HG03280 (cell line): ENCODE measurements around the gene CCR3.
"Not testable (repeated sequence)": the region's sequence is repeated elsewhere in the genome, so short reads cannot be mapped to it uniquely, and the experiment has no call there.

Experiments used
- ATAC-seq: cut with Tn5 transposase; IDR thresholded peaks from one replicate; pipeline ENCODE4 v1.9.1; 2021; ENCODE audit warnings: mild to moderate bottlenecking, moderate library complexity; ENCODE audit not compliant: unreplicated experiment

Gene CCR3

DNA sequence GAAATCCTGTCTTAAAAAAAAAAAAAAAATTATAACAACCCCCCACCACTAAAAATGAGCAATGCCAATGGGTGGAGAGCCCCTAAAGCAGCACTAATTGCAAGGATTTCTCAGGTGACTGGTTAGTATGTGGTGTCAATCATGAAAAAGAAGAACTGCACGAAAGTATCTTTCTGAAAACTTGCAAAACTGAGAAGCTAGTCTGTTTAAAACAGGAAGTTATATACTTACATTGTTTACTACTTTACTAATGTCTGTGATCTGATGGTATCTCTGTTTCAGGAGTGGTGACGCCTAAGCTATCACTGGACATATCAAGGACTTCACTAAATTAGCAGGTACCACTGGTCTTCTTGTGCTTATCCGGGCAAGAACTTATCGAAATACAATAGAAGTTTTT, at the start of gene CCR3:
TSS of gene CCR3 (plus strand) at position 341 of the 400 bp plus-strand sequence. CDS start 22,699 bp downstream, outside the sequence.
- no peak for ATAC-seq

DNA sequence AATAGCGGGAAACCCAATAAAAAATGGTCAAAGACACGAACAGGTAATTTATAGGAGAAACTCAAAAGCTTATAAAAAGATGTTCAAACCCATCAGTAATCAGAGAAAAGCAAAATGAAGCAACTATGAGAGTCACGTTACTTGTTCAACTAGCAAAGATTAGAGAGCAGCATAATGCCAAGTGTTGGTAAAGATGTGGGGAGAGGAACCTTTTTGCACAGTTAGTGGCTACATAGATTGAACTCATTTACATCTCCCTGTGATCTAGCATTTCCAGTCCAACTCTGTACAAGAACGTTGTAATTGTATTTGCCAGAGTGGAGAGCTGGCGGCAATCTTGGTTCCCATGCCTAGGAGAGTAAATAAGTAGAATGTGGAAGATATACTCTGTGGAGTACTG, 49.3 kb upstream of the CCR3 start:
- no peak for ATAC-seq

DNA sequence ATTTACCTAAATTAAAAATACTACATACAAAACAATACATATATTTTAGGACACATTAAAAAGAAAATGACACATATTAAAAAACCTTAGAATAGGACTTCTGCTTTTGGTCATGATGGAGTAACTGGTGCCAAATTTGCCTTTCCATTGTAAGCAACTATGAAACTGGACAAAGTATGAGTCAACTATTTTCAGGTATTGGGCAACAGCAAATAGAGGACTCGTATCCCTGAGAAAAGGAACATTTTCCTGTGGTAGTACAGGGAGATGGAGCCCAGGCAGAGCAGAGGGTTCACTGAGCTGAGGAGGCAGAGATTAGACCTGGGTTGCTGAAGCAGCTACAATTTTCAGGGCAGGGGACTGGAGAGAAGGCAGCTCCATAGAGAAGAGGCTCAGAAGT, 48.8 kb upstream of the CCR3 start:
- no peak for ATAC-seq

DNA sequence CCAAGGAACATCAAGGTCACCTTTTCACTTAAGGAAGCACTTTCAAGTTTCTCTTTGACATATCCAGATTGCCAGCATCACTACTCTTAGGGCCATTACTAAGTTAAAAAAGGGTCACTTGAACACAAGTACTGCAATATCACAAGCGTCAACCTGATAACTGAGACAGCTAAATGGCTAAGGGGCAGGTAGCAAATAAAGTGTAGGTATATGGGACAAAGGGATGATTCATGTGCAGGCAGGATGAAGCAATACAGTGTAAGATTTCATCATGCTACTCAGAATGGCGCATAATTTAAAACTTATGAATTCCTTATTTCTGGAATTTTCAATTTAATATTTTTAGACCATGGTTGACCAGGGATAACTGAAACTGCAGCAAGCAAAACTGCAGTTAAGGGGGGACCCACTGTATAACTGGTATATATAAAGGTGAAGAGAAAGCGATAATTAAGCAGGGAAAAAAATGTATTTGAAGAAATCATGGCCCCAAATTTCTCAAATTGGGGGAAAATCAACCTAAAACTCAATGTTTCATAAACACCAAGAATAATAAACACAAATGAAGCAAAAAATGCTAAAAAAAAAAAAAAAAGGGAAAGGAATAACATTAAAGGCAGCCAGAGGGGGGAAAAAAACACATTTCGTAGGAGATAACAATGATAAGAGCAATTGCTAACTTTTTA, 47.2 kb upstream of the CCR3 start:
- ATAC-seq: no peak

DNA sequence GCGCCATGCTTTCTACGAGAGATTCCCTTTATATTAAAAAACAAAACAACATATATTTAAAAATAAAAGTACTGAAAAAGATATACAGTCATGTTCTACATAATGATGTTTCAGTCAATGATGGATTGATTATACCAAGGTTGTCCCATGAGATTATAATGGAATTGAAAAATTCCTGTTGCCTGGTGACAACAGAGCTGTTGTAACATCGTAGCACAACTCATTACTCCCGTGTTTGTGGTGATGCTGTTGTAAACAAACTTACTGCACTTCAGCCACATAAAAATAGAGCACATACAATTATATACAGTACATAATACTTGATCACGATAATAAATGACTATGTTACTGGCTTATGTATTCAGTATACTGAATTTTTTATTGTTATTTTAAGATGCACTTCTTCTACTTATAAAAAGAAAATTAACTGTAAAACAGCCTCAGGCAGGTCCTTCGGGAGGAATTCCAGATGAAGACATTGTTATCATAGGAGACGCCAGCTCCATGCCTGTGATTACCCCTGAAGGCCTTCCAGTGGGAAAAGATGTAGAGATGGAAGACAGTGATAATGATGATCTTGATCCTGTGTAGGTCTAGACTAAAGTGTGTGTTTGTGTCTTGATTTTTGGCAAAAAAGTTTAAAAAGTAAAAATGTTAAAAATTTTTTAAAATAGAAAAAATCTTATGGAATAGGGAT, 45.9 kb upstream of the CCR3 start:
- ATAC-seq: no peak

DNA sequence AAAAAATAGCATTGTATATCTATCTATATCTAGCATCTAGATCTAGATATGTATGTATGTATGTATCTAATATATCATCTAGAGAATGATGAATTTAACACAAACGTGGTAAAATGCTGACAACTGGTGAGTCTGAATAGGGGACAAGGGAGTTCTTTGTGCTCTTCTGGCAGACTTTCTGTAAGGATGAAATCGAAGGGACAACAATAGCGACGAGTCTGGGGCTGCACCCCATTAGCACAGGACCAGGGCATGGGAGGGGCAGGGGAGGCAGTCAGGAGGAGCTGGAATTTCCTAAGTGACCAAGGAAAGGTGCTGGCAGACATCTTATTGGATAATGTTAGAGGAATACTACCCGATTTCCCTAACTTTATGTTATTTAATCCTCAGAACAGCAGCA, 42.0 kb upstream of the CCR3 start:
- ATAC-seq: no peak

DNA sequence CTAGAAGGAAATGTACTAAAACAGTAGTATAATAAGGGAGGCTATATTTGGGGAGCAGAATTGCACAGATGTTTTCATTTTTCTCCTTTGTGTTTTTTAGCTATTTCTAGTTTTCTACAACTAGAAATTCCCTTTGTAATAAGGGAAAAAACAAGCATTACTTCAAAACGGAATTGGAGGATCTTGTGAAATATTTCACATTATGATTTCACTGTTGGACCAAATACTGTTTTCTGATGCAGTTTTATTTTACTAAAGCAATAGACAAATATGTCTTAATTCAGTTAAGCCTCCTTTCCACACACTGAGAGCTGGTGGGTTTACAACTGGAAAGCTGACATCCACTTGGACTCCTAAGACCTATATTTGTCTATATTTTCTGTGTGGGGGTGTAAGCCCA, 41.5 kb upstream of the CCR3 start:
- no peak for ATAC-seq

DNA sequence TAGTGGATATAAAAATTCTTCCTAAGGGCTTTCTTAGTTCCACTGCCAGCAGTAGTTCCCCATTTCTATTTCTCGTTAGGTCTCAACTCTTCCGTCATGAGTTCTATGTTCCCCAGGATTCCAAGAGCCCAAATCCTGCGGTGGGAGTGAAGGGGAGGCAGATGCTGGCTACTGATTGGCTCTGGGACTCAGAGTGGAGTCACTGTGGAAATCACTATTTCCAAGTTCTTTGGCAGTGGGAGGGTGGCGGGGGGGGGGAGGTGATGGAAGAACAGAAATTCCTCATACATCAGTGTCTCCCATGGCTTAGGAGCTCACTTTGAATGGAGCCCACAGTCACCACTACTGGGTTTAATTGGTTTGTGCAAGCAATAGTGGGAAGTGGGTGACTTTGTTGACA, 39.7 kb upstream of the CCR3 start:
- ATAC-seq: no peak

DNA sequence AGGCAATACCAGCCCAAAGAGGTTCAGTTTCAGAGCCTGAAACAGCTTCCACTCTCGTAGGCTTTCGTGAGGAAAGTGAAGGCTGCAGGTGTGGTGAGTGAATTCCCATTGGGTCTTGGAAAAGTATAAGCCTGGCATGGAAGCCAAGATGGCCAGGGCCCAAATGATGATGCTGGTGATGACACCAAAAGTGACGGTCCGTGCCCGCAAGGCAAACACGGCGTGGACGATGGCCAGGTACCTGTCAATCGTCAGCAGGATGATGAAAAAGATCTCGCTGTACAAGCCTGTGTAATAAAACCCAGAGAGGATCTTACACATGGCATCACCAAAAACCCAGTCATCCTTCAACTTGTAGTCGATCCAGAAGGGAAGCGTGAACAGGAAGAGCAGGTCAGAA, 38.6 kb upstream of the CCR3 start:
- ATAC-seq: no peak

DNA sequence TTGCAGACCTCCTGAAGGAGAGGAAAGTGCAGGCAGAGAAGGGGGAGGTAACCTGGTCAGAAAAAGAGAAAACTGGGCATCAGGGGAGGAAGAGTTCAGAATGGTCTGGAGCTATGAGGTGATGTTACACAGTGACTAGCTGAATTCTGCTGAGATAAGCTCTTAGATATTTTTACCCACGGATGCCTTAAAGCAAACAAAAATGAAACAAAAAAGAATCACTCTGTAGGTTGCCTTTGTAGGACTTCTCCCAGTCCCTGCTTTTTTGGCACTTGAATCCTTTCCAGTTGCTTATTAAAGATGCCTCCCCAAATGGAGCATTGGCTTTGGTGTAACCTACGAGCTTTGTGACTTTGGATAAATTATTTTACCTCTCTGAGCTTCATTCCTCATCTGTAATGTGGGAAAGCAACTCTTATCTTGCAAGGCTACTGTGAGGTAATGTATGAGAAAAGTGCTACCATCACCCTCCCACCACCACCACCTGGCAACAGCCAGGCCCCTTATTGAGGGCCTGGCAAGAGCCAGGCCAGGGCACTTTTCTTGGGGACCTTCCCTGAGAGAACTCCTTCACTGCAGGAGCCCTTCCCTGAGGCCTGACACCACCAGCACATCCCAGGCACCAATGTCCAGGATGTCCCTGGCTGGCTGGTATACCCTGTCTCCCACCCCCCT, 36.8 kb upstream of the CCR3 start:
- no peak for ATAC-seq

DNA sequence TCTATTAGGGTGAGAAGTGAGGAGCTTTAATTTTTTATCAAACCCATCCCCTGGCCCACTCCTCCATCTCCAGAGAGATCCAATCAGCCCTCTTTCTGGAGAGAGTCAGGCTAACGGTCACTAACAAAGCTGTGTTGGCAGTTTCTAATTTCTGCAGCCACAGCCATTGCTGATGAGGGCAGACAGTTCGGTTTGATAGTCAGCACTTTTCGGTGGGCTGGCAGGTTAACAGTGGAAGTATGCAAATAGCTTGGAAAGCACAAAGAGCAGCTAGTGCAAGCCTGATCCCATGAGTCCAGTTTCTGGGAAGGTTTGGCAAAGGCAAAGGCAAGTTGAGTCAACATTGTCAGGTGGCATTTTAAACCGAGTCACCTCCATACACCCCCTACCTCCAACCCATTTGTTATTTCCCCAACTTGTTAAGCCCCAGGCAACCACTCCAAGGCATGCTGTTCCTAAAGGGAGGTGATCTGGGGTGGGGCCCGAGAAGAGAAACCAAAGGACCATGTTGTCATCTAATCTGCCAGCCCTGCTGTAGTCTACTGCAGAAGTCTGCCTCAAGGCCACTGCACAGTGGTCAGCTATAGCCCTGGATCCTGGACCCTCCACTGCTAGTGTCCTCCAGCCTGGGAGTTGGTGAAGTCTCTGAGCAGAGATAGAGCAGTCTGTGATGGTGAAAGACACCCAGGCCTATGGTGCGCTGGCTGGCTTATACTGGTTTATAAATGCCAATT, 35.8 kb upstream of the CCR3 start:
- ATAC-seq: no peak

DNA sequence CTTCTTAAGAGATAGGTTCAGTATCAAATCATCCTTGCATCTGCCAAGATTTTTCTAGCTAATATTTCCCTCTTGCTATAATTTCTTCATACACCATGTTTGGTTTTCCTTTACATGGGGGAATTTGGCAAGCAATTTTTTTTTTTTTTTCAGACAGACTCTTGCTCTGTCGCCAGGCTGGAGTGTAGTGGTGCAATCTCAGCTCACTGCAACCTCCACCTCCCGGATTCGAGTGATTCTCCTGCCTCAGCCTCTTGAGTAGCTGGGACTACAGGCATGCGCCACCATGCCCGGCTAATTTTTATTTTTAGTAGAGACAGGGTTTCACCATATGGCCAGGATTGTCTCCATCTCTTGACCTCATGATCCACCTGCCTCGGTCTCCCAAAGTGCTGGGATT, 34.7 kb upstream of the CCR3 start:
- ATAC-seq: not testable (repeated sequence)

DNA sequence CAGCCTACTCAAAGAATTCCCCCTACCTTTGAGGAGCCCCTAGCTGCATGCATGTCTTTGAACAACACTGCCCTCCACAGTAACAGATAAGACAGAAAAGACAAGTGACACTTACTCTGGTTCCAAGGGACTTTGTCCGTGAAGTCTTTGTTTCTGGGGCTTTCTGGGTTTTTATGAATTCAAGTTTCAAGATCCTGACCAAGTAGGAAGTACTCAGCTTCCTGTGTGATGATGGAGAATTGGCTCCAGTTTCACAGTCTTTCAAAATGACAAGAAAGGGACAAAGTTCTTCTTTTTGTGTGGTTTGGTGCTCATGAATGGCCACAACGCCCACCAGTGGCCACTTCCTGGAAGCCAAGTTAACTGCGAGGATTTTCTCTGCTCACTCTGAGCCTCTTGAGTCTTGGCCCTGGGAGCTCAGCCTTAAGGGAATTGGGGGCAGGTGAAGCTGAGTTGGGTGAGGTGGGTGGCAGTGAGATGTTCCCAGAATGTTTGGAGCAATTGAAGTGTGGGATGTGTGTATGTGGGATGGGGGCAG, 34.0 kb upstream of the CCR3 start, which contains the start of gene CCR1:
TSS of gene CCR1 (minus strand) at position 147 of the 538 bp plus-strand sequence. CDS start 4,000 bp downstream, outside the sequence.
- ATAC-seq: no peak

DNA sequence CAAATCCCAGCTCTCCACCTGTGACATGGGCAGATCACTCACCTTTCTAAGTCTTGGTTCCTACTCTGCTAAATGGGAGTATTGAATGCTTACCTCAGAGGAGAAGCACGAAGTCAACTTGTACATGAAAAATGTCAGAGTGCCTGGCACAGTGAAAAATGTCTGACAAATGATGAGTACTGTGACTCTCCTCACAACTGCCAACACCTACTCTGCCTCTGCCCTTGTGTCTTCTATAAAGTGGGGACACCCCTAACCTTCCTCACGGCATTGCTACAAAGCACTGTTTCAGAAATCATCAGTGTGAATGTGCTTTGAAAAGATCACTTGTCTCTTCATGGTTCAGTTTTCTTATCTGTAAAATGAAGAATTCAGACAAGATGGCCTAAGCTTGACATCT, 33.2 kb upstream of the CCR3 start:
- no peak for ATAC-seq

DNA sequence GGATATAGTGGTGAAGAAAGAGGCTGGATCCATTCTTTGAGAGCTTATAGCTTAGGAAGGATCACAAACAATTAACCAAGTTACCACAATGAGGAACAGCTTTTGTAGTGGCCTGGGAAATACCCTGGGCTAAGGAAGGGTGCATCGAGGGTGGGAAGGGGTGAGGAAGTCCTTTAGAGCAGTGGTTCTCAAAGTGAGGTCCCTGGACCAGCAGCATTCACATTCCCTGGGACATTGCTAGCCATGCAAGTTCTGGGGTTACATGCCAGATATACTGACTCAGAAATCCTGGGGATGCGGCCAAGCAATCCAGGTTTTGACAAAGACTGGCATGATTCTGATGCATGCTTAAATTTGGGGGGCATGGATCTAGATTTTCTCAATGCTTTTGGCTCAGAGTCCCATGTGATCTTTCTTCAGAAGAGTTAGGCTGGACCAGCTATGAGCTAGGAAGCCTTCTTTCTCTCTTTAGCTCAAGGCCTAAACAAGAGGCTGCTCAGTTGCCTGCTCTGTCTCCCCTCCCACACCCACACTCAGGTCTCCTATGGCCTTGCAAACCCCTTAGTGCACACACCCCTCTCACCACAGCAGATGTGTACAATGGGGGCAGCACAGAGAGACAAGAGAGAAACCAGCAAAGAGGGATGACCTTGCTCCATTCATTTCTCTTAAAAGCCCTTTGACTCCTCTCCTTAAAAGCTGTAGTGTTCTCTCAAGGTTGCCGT, 32.4 kb upstream of the CCR3 start:
- no peak for ATAC-seq

DNA sequence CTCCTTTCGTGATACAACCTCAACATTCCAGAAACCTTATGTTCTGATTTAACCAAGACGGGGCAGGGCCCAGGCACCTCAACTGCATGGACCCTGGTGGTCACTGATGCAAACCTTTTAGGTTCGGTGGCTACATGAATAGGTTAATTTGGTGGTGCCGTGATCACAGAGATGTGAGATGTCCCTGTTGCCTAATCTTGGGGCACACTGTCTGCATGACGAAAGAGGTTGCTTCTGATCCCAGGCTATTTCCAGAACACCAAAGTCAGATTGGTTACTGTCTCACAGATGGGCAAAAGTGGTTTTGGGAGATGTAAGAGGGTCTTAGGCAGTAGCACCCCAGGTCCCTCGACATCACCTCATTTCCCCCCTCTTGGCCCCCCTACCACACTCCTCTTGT, 30.2 kb upstream of the CCR3 start:
- ATAC-seq: no peak

DNA sequence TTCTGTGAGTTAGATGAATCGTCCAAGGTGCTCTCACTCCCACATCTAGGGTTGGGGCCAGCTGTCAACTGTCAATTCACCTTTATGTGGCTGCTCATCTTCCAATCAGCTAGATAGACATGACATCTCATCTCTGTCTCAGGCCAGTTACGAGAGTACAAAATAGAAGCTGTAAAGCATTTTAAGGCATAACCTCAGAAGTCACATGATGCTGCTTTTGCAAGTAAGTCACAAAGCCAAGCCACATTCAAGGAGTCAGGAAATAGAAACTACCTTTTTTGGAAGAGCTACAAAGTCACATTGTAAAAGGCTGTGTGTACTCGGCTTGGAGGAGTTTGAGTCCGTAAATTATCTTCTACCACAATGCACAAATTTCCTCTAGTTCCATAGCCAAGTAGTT, 29.1 kb upstream of the CCR3 start:
- ATAC-seq: no peak

DNA sequence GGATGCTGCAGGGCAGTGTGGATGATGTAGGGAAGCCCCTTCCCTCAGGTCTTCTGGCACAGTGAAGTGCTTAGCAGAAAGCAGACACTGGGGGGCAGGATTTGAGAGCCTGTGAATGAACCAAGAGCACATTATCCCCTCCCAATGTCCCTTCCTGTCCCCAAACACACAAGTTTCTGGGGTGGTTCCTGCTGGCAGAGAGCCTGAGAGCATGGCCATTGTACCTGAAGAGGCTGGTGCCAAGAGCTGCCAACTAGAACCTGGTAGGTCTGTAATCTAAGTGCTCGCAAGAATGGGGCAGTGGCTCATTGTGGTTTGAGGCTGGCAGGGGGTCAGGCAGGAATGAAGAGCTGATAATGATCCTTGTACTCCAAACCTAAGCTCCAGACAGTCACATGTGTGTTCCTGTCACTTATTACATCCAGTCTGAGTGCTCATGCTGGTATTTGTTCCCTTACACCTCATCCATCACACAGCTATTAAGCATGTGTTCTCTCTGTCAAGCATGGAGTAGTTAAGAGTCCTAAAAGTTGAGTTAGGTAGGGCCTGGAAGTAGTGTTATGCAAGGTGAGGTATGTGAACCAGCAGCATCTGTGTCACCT, 27.4 kb upstream of the CCR3 start:
- no peak for ATAC-seq

DNA sequence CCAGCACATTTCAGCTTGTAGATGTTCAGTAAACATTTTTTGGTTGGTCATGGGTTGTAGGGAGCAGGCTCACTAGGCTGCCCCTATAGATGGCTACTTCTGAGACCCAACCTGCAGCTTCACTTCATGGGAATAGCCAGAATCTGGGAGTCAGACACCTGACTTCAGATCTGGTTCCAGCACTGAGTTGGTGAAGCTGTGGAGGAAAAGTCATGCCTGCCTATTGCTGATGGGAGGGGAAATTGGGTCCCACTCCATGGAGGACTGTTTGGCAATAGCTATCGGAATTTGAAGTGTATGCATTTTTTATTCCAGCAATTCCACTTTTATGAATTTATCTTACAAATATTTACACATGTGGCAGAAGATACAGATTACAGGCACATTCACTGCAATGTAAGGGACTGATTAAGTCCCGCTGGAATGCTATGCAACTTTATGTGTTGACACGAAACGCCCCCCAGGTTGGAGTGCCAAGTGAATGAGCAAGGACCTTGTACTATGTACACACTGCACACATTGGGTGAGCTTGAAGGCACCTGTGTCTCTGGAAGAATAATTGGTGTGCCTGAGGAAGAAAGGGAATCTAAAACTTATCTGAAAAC, 26.3 kb upstream of the CCR3 start:
- ATAC-seq: no peak
